Kidney (tissue), 14 donors: ENCODE data around the gene SMURF1. TPM values are rescaled to one million over a fixed set of nuclear protein-coding genes. Genes with fewer than 3 reads are reported as not detected.

Experiments
- DNase-seq, 5 donors: peaks; one replicate each; pipeline ENCODE4 v3.0.0-alpha.2; 2013 to 2020
- FAIRE-seq: peaks from 2 replicates; lab custom pipeline; 2012; peaks lifted over from hg19 to GRCh38; lab: Jason Lieb, UNC
- H3K27ac ChIP-seq, 2 donors: one replicate each; pipeline ENCODE4 v1.7.0; 2013; ENCODE audit warnings: low read depth in 2 of 2, low read length in 2 of 2, inconsistent platforms in 1 of 2
- H3K27me3 ChIP-seq: one replicate; pipeline ENCODE4 v1.7.1; 2013; ENCODE audit warnings: low read length, inconsistent platforms; ENCODE audit not compliant: control insufficient read depth, insufficient read depth
- H3K36me3 ChIP-seq, 3 donors: one replicate each; pipeline versions ENCODE4 v1.7.0 to v1.7.1; 2013; ENCODE audit warnings: low read length in 3 of 3, control low read depth in 1 of 3, inconsistent platforms in 1 of 3; ENCODE audit not compliant: insufficient read depth in 3 of 3, control insufficient read depth in 2 of 3
- H3K4me1 ChIP-seq, 3 donors: one replicate each; pipeline versions ENCODE4 v1.7.0 to v1.7.1; 2013; ENCODE audit warnings: low read length in 3 of 3, inconsistent platforms in 1 of 3, low read depth in 1 of 3; ENCODE audit not compliant: control insufficient read depth in 2 of 3, insufficient read depth in 2 of 3
- H3K4me3 ChIP-seq, 3 donors: one replicate each; pipeline versions ENCODE4 v1.7.0 to v1.8.1; 2013; ENCODE audit warnings: low read length in 3 of 3, control low read depth in 1 of 3, inconsistent platforms in 1 of 3
- H3K9ac ChIP-seq, 3 donors: one replicate each; pipeline versions ENCODE4 v1.7.0 to v1.7.1; 2013; ENCODE audit warnings: low read length in 3 of 3, control low read depth in 1 of 3, inconsistent platforms in 1 of 3
- H3K9me3 ChIP-seq, 3 donors: one replicate each; pipeline versions ENCODE4 v1.7.0 to v1.7.1; 2013; ENCODE audit warnings: low read length in 3 of 3, control low read depth in 1 of 3, inconsistent platforms in 1 of 3; ENCODE audit not compliant: control insufficient read depth in 2 of 3, insufficient read depth in 1 of 3
- CTCF ChIP-seq: IDR thresholded peaks from 3 replicates; pipeline ENCODE4 v1.5.1; 2012; ENCODE audit warnings: mild to moderate bottlenecking, moderate library complexity, borderline replicate concordance; ENCODE audit not compliant: insufficient read depth; ENCODE audit errors: extremely low read depth
- intact Hi-C: fragments of 100-400 bp; cut with DNase I; formaldehyde crosslinking; loops from one replicate; pipeline ENCODE4 v1.11.1; 2022
- polyA plus RNA-seq: library from polyadenylated mRNA; stranded (reverse); fragments of 350-450 nt; fragmentation: Illumina TruSeq; extraction: RNeasy Lipid Tissue Mini Kit (QIAGEN cat#74804); gene quantifications from one replicate; pipeline ENCODE4 v1.2.3, GENCODE V29; 2014; ENCODE audit warnings: low read depth, low replicate concordance; ENCODE audit not compliant: insufficient read depth
- total RNA-seq: library from RNA; stranded (reverse); fragmentation: NEBNext Ultra II Directional; extraction: Animal tissue kit (Norgen Biotek cat#: 25700); gene quantifications from one replicate; pipeline ENCODE4 v1.2.1, GENCODE V29; 2021
- donor health status: control.
- donor health status: control.
- donor health status: control.
- donor health status: control.
- donor health status: control.
- donor health status: DM: yes; HTN: yes; CAD: no.
- donor health status: Normal renal cell carcinoma (clear cell type).

Gene SMURF1
- total and polyA plus RNA-seq, 2 donors from 2014 or later: 6.3 to 29.8 TPM

- no peak for DNase-seq
- Histone ChIP-seq H3K36me3 (peaks cover 5 to 65% (median 58%) of the 10 kb centered on the region in 3 donors), H3K4me3 (no peak overlapping the region), H3K27me3 (no peaks in the 10 kb centered on the region), H3K9ac (no peak overlapping the region), H3K4me1 (no peaks in the 10 kb centered on the region), H3K9me3 (no peaks in the 10 kb centered on the region), H3K27ac (no peak overlapping the region)
- intact Hi-C loops: no loop called here
- no peak for TF ChIP-seq CTCF
- FAIRE-seq: no peak
Observed at GRCh38 chr7:99010281-99010680, 133.6 kb downstream of the SMURF1 start.

GRCh38 chr7:99008921-99009530 lies 134.9 kb downstream of the SMURF1 start:
- peaks cover 10 to 69% (median 64%) of the 10 kb centered on the region in 3 donors for H3K36me3 ChIP-seq
- no peak overlapping the region for H3K27ac ChIP-seq

GRCh38 chr7:99008181-99008631 lies 135.7 kb downstream of the SMURF1 start:
- no peaks in the 10 kb centered on the region for H3K9me3 ChIP-seq
- no peak for TF ChIP-seq CTCF
- intact Hi-C loops: no loop called here
- no peak overlapping the region for H3K4me3 ChIP-seq
- DNase-seq (no peak), FAIRE-seq (no peak)
- no peak overlapping the region for H3K27ac ChIP-seq
- no peaks in the 10 kb centered on the region for H3K27me3 ChIP-seq
- H3K36me3 ChIP-seq: peaks cover 10 to 64% (median 63%) of the 10 kb centered on the region in 3 donors
- no peaks in the 10 kb centered on the region for H3K4me1 ChIP-seq
- H3K9ac ChIP-seq: no peak overlapping the region

More at GRCh38 chr7:99008921-99009530, 134.9 kb downstream of the SMURF1 start:
- intact Hi-C loops: no loop called here
- no peak for DNase-seq
- no peaks in the 10 kb centered on the region for H3K4me1 ChIP-seq
- no peak for FAIRE-seq
- no peak overlapping the region for H3K4me3 ChIP-seq
- no peaks in the 10 kb centered on the region for H3K27me3 ChIP-seq
- no peak for TF ChIP-seq CTCF
- H3K9me3 ChIP-seq: no peaks in the 10 kb centered on the region
- H3K9ac ChIP-seq: no peak overlapping the region
